ENCODE measurements around the gene CTBP1.

DNA sequence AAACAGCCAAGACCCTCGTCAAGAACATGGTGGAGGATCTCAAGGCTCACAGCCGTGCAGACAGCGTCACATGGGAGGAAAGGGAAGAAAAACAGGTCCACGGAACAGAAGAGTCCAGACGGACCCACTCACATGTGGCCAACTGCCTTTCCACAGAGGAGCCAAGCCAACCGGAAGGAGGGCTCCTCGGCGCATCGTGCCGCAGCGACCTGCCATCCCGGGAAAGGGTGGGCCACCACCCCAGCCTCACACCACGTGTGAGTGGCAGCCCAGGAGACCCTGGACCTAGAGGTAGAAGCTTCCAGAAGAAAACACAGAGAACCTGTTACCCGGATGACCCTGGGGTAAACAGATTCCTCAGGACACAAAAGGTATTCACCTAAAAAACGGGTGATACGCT lies 28.4 kb downstream of the CTBP1 start:
- TF ChIP-seq, protein P1, sequence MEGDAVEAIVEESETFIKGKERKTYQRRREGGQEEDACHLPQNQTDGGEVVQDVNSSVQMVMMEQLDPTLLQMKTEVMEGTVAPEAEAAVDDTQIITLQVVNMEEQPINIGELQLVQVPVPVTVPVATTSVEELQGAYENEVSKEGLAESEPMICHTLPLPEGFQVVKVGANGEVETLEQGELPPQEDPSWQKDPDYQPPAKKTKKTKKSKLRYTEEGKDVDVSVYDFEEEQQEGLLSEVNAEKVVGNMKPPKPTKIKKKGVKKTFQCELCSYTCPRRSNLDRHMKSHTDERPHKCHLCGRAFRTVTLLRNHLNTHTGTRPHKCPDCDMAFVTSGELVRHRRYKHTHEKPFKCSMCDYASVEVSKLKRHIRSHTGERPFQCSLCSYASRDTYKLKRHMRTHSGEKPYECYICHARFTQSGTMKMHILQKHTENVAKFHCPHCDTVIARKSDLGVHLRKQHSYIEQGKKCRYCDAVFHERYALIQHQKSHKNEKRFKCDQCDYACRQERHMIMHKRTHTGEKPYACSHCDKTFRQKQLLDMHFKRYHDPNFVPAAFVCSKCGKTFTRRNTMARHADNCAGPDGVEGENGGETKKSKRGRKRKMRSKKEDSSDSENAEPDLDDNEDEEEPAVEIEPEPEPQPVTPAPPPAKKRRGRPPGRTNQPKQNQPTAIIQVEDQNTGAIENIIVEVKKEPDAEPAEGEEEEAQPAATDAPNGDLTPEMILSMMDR (IDR thresholded peaks at IDR 0.05; ENCODE audit: poor library complexity, severe bottlenecking) = no peak
- TF ChIP-seq POLR2AphosphoS5 (IDR thresholded peaks at IDR 0.05) (no peak), EP300 (conservative IDR thresholded peaks at IDR 0.05; ENCODE audit: poor library complexity, severe bottlenecking) (no peak), EZH2 (IDR thresholded peaks at IDR 0.05; ENCODE audit: borderline replicate concordance, insufficient read depth, low read length, poor library complexity, severe bottlenecking) (no peak), SMC3 (conservative IDR thresholded peaks at IDR 0.05; ENCODE audit: poor library complexity) (no peak), RAD21 (conservative IDR thresholded peaks at IDR 0.05) (no peak), TAF1 (IDR thresholded peaks at IDR 0.05; ENCODE audit: low read depth) (no peak)
- TF ChIP-seq, protein P2, sequence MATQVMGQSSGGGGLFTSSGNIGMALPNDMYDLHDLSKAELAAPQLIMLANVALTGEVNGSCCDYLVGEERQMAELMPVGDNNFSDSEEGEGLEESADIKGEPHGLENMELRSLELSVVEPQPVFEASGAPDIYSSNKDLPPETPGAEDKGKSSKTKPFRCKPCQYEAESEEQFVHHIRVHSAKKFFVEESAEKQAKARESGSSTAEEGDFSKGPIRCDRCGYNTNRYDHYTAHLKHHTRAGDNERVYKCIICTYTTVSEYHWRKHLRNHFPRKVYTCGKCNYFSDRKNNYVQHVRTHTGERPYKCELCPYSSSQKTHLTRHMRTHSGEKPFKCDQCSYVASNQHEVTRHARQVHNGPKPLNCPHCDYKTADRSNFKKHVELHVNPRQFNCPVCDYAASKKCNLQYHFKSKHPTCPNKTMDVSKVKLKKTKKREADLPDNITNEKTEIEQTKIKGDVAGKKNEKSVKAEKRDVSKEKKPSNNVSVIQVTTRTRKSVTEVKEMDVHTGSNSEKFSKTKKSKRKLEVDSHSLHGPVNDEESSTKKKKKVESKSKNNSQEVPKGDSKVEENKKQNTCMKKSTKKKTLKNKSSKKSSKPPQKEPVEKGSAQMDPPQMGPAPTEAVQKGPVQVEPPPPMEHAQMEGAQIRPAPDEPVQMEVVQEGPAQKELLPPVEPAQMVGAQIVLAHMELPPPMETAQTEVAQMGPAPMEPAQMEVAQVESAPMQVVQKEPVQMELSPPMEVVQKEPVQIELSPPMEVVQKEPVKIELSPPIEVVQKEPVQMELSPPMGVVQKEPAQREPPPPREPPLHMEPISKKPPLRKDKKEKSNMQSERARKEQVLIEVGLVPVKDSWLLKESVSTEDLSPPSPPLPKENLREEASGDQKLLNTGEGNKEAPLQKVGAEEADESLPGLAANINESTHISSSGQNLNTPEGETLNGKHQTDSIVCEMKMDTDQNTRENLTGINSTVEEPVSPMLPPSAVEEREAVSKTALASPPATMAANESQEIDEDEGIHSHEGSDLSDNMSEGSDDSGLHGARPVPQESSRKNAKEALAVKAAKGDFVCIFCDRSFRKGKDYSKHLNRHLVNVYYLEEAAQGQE (IDR thresholded peaks at IDR 0.05; ENCODE audit: borderline replicate concordance) = no peak
